ENCODE data around the gene ZBTB38. TPM values are rescaled to one million over a fixed set of nuclear protein-coding genes. Genes with fewer than 3 reads are reported as not detected.

Gene ZBTB38, protein sequence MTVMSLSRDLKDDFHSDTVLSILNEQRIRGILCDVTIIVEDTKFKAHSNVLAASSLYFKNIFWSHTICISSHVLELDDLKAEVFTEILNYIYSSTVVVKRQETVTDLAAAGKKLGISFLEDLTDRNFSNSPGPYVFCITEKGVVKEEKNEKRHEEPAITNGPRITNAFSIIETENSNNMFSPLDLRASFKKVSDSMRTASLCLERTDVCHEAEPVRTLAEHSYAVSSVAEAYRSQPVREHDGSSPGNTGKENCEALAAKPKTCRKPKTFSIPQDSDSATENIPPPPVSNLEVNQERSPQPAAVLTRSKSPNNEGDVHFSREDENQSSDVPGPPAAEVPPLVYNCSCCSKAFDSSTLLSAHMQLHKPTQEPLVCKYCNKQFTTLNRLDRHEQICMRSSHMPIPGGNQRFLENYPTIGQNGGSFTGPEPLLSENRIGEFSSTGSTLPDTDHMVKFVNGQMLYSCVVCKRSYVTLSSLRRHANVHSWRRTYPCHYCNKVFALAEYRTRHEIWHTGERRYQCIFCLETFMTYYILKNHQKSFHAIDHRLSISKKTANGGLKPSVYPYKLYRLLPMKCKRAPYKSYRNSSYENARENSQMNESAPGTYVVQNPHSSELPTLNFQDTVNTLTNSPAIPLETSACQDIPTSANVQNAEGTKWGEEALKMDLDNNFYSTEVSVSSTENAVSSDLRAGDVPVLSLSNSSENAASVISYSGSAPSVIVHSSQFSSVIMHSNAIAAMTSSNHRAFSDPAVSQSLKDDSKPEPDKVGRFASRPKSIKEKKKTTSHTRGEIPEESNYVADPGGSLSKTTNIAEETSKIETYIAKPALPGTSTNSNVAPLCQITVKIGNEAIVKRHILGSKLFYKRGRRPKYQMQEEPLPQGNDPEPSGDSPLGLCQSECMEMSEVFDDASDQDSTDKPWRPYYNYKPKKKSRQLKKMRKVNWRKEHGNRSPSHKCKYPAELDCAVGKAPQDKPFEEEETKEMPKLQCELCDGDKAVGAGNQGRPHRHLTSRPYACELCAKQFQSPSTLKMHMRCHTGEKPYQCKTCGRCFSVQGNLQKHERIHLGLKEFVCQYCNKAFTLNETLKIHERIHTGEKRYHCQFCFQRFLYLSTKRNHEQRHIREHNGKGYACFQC (N-terminal part only)
- total RNA-seq, result 54.9 and 71.6 TPM in 2 replicates

DNA sequence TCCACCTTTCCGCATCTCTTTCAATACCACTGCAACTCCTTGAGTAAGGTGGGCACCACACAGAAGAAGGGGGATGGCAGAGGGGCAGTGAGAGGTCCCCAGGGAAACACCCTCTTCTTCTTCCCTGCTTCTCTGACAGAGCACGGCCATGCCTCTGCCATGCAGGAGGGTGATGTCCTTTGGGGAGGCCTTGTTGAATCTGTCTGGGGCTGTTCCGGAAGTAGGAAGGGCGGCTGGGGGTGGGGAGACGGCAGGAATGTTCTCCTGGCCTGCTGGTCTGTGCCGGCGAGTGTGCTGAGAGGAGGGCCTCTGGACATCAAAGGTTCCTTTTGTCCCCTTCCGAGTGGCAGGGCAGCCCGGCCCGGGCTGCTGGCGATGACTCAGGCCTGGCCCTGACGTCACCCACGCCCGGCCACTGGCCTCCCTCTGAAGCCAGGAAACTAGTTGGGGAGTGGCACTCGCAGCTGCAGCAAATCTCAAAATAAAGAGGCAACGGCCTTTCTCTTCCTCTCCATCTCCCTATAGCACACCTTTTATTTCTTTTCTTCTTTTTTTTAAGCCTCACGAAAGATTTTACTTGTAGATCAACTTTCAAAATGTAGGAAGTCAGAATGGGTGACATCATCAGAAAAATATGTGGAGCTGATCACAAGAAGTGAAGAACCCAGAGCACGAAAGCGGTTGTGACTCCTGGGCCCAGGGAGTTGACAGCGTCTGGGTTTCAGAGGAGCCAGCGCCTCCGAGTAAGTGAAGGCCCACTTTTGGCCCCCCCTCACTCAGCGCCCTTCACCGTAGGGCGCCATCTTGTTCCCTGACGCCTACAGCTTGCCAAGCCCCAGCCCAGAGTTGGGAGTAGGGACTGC is at the start of gene ZBTB38:
ZBTB38 (plus strand) TSS at position 443 of the 863 bp plus-strand sequence. CDS start 73,885 bp downstream, outside the sequence.

Other genes starting within 250 kb of the ZBTB38 start
- gene PXYLP1, start 136.7 kb upstream of the ZBTB38 start, total RNA-seq, result 5.4 and 15.8 TPM in 2 replicates
- 3.7 and 4.4 TPM in 2 replicates for gene RASA2, start 118.5 kb downstream of the ZBTB38 start, total RNA-seq